ENCODE data around the gene TRAPPC10.

DNA sequence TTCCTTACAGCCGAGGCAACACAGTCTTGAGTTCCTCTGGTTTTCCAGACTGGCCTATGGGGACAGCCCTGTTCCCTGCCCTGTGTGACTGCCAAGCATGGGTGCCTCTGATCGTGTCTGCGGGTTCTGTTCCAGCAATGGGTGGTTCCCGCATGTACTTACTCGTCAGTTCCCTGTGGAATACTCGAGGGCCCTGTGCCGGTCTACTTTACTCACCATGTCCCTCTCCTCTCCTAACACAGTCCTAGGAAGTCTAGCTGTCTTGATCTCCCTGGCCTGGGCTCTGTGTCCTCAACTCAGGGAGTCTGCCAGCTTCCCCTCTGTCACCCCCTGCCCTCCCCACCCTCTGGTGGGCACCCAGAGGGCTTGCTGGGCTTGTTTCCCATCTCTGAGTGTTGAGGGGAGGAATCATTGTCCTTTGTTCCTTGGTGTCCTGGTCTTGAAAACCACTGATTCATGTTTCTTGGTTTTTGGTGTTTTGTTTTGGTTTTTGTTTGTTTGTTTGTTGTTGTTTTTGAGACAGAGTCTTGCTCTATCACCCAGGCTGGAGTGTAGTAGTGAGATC, 36.0 kb downstream of the TRAPPC10 start:
- TF ChIP-seq, protein P1, sequence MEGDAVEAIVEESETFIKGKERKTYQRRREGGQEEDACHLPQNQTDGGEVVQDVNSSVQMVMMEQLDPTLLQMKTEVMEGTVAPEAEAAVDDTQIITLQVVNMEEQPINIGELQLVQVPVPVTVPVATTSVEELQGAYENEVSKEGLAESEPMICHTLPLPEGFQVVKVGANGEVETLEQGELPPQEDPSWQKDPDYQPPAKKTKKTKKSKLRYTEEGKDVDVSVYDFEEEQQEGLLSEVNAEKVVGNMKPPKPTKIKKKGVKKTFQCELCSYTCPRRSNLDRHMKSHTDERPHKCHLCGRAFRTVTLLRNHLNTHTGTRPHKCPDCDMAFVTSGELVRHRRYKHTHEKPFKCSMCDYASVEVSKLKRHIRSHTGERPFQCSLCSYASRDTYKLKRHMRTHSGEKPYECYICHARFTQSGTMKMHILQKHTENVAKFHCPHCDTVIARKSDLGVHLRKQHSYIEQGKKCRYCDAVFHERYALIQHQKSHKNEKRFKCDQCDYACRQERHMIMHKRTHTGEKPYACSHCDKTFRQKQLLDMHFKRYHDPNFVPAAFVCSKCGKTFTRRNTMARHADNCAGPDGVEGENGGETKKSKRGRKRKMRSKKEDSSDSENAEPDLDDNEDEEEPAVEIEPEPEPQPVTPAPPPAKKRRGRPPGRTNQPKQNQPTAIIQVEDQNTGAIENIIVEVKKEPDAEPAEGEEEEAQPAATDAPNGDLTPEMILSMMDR (IDR thresholded peaks at IDR 0.05) = no peak
- no peak for TF ChIP-seq POLR2A (IDR thresholded peaks at IDR 0.05)
- TF ChIP-seq POLR2AphosphoS5 (IDR thresholded peaks at IDR 0.05) = no peak
